ENCODE data around the gene LIPC.
"Not testable (repeated sequence)": the region's sequence is repeated elsewhere in the genome, so short reads cannot be mapped to it uniquely, and the experiment has no call there.

Gene LIPC

GRCh38 chr15:58602823-58603222 lies 171.0 kb downstream of the LIPC start:
- Histone ChIP-seq H3K4me3 (ENCODE audit: low read depth in 1 of 2, low read length in 2 of 2) (no peak overlapping the region), H3K27me3 (ENCODE audit: low read depth, low read length) (no peaks in the 10 kb centered on the region), H3K27ac (ENCODE audit: low read length) (no peak overlapping the region), H3K9me3 (ENCODE audit: control insufficient read depth in 1 of 2, low read length in 2 of 2) (no peaks in the 10 kb centered on the region), H3K36me3 (ENCODE audit: control insufficient read depth in 1 of 2, insufficient read depth in 2 of 2, low read length in 2 of 2) (peaks cover 0 to 8% of the 10 kb centered on the region in 2 donors), H3K4me1 (ENCODE audit: control insufficient read depth in 1 of 2, insufficient read depth in 2 of 2, low read length in 2 of 2) (no peaks in the 10 kb centered on the region)

- H3K9me3 ChIP-seq (ENCODE audit: control insufficient read depth in 1 of 2, low read length in 2 of 2); H3K36me3 ChIP-seq (ENCODE audit: control insufficient read depth in 1 of 2, insufficient read depth in 2 of 2, low read length in 2 of 2); H3K4me1 ChIP-seq (ENCODE audit: control insufficient read depth in 1 of 2, insufficient read depth in 2 of 2, low read length in 2 of 2); H3K27ac ChIP-seq (ENCODE audit: low read length); H3K4me3 ChIP-seq (ENCODE audit: low read depth in 1 of 2, low read length in 2 of 2); H3K27me3 ChIP-seq (ENCODE audit: low read depth, low read length): not testable (repeated sequence)
Measured at GRCh38 chr15:58603927-58604326, 172.1 kb downstream of the LIPC start.

- Histone ChIP-seq H3K27me3 (ENCODE audit: low read depth, low read length) (no peaks in the 10 kb centered on the region), H3K9me3 (ENCODE audit: control insufficient read depth in 1 of 2, low read length in 2 of 2) (no peaks in the 10 kb centered on the region), H3K27ac (ENCODE audit: low read length) (no peak overlapping the region), H3K4me3 (ENCODE audit: low read depth in 1 of 2, low read length in 2 of 2) (no peak overlapping the region), H3K4me1 (ENCODE audit: control insufficient read depth in 1 of 2, insufficient read depth in 2 of 2, low read length in 2 of 2) (no peaks in the 10 kb centered on the region), H3K36me3 (ENCODE audit: control insufficient read depth in 1 of 2, insufficient read depth in 2 of 2, low read length in 2 of 2) (peaks cover 13% of the 10 kb centered on the region in 2 donors)
Measured at GRCh38 chr15:58604455-58604923, 172.7 kb downstream of the LIPC start.

GRCh38 chr15:58605931-58606530 lies 174.2 kb downstream of the LIPC start:
- H3K27me3 ChIP-seq (ENCODE audit: low read depth, low read length), result no peaks in the 10 kb centered on the region
- H3K36me3 ChIP-seq (ENCODE audit: control insufficient read depth in 1 of 2, insufficient read depth in 2 of 2, low read length in 2 of 2), result peaks cover 22% of the 10 kb centered on the region in 2 donors
- no peak overlapping the region for H3K27ac ChIP-seq (ENCODE audit: low read length)
- no peak overlapping the region for H3K4me3 ChIP-seq (ENCODE audit: low read depth in 1 of 2, low read length in 2 of 2)
- no peaks in the 10 kb centered on the region for H3K9me3 ChIP-seq (ENCODE audit: control insufficient read depth in 1 of 2, low read length in 2 of 2)
- H3K4me1 ChIP-seq (ENCODE audit: control insufficient read depth in 1 of 2, insufficient read depth in 2 of 2, low read length in 2 of 2), result no peaks in the 10 kb centered on the region

- no peaks in the 10 kb centered on the region for H3K4me1 ChIP-seq (ENCODE audit: control insufficient read depth in 1 of 2, insufficient read depth in 2 of 2, low read length in 2 of 2)
- H3K4me3 ChIP-seq (ENCODE audit: low read depth in 1 of 2, low read length in 2 of 2), result no peak overlapping the region
- peaks cover 22% of the 10 kb centered on the region in 2 donors for H3K36me3 ChIP-seq (ENCODE audit: control insufficient read depth in 1 of 2, insufficient read depth in 2 of 2, low read length in 2 of 2)
- H3K27ac ChIP-seq (ENCODE audit: low read length), result no peak overlapping the region
- H3K27me3 ChIP-seq (ENCODE audit: low read depth, low read length), result no peaks in the 10 kb centered on the region
- H3K9me3 ChIP-seq (ENCODE audit: control insufficient read depth in 1 of 2, low read length in 2 of 2), result no peaks in the 10 kb centered on the region
Measured at GRCh38 chr15:58606577-58607080, 174.8 kb downstream of the LIPC start.

- Histone ChIP-seq H3K27me3 (ENCODE audit: low read depth, low read length) (no peaks in the 10 kb centered on the region), H3K36me3 (ENCODE audit: control insufficient read depth in 1 of 2, insufficient read depth in 2 of 2, low read length in 2 of 2) (peaks cover 25 to 26% of the 10 kb centered on the region in 2 donors), H3K27ac (ENCODE audit: low read length) (no peak overlapping the region), H3K9me3 (ENCODE audit: control insufficient read depth in 1 of 2, low read length in 2 of 2) (no peaks in the 10 kb centered on the region), H3K4me1 (ENCODE audit: control insufficient read depth in 1 of 2, insufficient read depth in 2 of 2, low read length in 2 of 2) (peaks cover 0 to 4% of the 10 kb centered on the region in 2 donors), H3K4me3 (ENCODE audit: low read depth in 1 of 2, low read length in 2 of 2) (no peak overlapping the region)
Measured at GRCh38 chr15:58608129-58608590, 176.4 kb downstream of the LIPC start.

- H3K27me3 ChIP-seq (ENCODE audit: low read depth, low read length), result no peaks in the 10 kb centered on the region
- H3K27ac ChIP-seq (ENCODE audit: low read length), result no peak overlapping the region
- H3K4me1 ChIP-seq (ENCODE audit: control insufficient read depth in 1 of 2, insufficient read depth in 2 of 2, low read length in 2 of 2), result peaks cover 0 to 4% of the 10 kb centered on the region in 2 donors
- H3K4me3 ChIP-seq (ENCODE audit: low read depth in 1 of 2, low read length in 2 of 2), result no peak overlapping the region
- peaks cover 0 to 1% of the 10 kb centered on the region in 2 donors for H3K9me3 ChIP-seq (ENCODE audit: control insufficient read depth in 1 of 2, low read length in 2 of 2)
- peaks cover 20 to 26% of the 10 kb centered on the region in 2 donors for H3K36me3 ChIP-seq (ENCODE audit: control insufficient read depth in 1 of 2, insufficient read depth in 2 of 2, low read length in 2 of 2)
Measured at GRCh38 chr15:58608711-58609110, 176.9 kb downstream of the LIPC start.

- H3K36me3 ChIP-seq (ENCODE audit: control insufficient read depth in 1 of 2, insufficient read depth in 2 of 2, low read length in 2 of 2), result peaks cover 26 to 40% of the 10 kb centered on the region in 2 donors
- no peak overlapping the region for H3K27ac ChIP-seq (ENCODE audit: low read length)
- no peak overlapping the region for H3K4me3 ChIP-seq (ENCODE audit: low read depth in 1 of 2, low read length in 2 of 2)
- H3K4me1 ChIP-seq (ENCODE audit: control insufficient read depth in 1 of 2, insufficient read depth in 2 of 2, low read length in 2 of 2), result peaks cover 0 to 4% of the 10 kb centered on the region in 2 donors
- H3K27me3 ChIP-seq (ENCODE audit: low read depth, low read length), result no peaks in the 10 kb centered on the region
- peaks cover 5 to 12% of the 10 kb centered on the region in 2 donors for H3K9me3 ChIP-seq (ENCODE audit: control insufficient read depth in 1 of 2, low read length in 2 of 2)
Measured at GRCh38 chr15:58611731-58612676, 180.2 kb downstream of the LIPC start.

GRCh38 chr15:58616171-58616570 lies 184.4 kb downstream of the LIPC start:
- no peak overlapping the region for H3K27ac ChIP-seq (ENCODE audit: low read length)
- H3K4me1 ChIP-seq (ENCODE audit: control insufficient read depth in 1 of 2, insufficient read depth in 2 of 2, low read length in 2 of 2), result peaks cover 0 to 4% of the 10 kb centered on the region in 2 donors
- peaks cover 4 to 39% of the 10 kb centered on the region in 2 donors for H3K36me3 ChIP-seq (ENCODE audit: control insufficient read depth in 1 of 2, insufficient read depth in 2 of 2, low read length in 2 of 2)
- H3K9me3 ChIP-seq (ENCODE audit: control insufficient read depth in 1 of 2, low read length in 2 of 2), result peaks cover 5 to 12% of the 10 kb centered on the region in 2 donors
- no peaks in the 10 kb centered on the region for H3K27me3 ChIP-seq (ENCODE audit: low read depth, low read length)
- no peak overlapping the region for H3K4me3 ChIP-seq (ENCODE audit: low read depth in 1 of 2, low read length in 2 of 2)
